ENCODE results near the gene UMPS.
"Not testable (repeated sequence)": the region's sequence is repeated elsewhere in the genome, so short reads cannot be mapped to it uniquely, and the experiment has no call there.

The UMPS gene

GRCh38 chr3:124730129-124730940 is at the start of gene UMPS:
TSS of gene UMPS (plus strand) at chr3:124730452. CDS start at chr3:124730472, 20 bp downstream.
- peak; percentile 85 for DNase-seq

- no peak for DNase-seq
These were observed 49.7 kb upstream of the UMPS start for GRCh38 chr3:124680521-124680920.

- no peak for DNase-seq
These were observed 48.0 kb upstream of the UMPS start for GRCh38 chr3:124682263-124682662.

- no peak for DNase-seq
These were observed 45.8 kb upstream of the UMPS start for GRCh38 chr3:124684459-124684858.

- no peak for DNase-seq
These were observed 45.2 kb upstream of the UMPS start for GRCh38 chr3:124685067-124685466.

GRCh38 chr3:124685481-124685880 is 44.8 kb upstream of the UMPS start:
- no peak for DNase-seq

- no peak for DNase-seq
These were observed 44.1 kb upstream of the UMPS start for GRCh38 chr3:124686028-124686670.

GRCh38 chr3:124688581-124689454 is 41.4 kb upstream of the UMPS start:
- peak; percentile 49 for DNase-seq

GRCh38 chr3:124691599-124691998 is 38.7 kb upstream of the UMPS start:
- no peak for DNase-seq

GRCh38 chr3:124694486-124694885 is 35.8 kb upstream of the UMPS start:
- DNase-seq, result no peak

GRCh38 chr3:124695369-124695768 is 34.9 kb upstream of the UMPS start:
- DNase-seq, result no peak

- DNase-seq, result no peak
These were observed 34.2 kb upstream of the UMPS start for GRCh38 chr3:124696006-124696405.

- no peak for DNase-seq
These were observed 33.0 kb upstream of the UMPS start for GRCh38 chr3:124697302-124697701.

GRCh38 chr3:124698030-124698770 is 32.1 kb upstream of the UMPS start:
- DNase-seq, result no peak

- no peak for DNase-seq
These were observed 31.2 kb upstream of the UMPS start for GRCh38 chr3:124699051-124699450.

- no peak for DNase-seq
These were observed 30.4 kb upstream of the UMPS start for GRCh38 chr3:124699686-124700396.

GRCh38 chr3:124700880-124701684 is 29.2 kb upstream of the UMPS start:
- DNase-seq, result no peak

GRCh38 chr3:124701687-124702086 is 28.6 kb upstream of the UMPS start:
- DNase-seq, result no peak

- DNase-seq, result no peak
These were observed 27.3 kb upstream of the UMPS start for GRCh38 chr3:124702950-124703349.

GRCh38 chr3:124705552-124705951 is 24.7 kb upstream of the UMPS start:
- no peak for DNase-seq

- DNase-seq, result not testable (repeated sequence)
These were observed 23.0 kb upstream of the UMPS start for GRCh38 chr3:124707223-124707622.
